ENCODE data around the gene DHRS3.
"Not testable (repeated sequence)": the region's sequence is repeated elsewhere in the genome, so short reads cannot be mapped to it uniquely, and the experiment has no call there.

Gene DHRS3

GRCh38 chr1:12531179-12531499, 86.9 kb downstream of the DHRS3 start:
- Histone ChIP-seq H3K9me3 (ENCODE audit: control insufficient read depth, insufficient read depth, low read depth, low read length) (no peaks in the 10 kb centered on the region), H3K4me3 (ENCODE audit: low read depth, low read length) (no peak overlapping the region), H3K9ac (ENCODE audit: low read length) (no peak overlapping the region), H3K27me3 (ENCODE audit: control insufficient read depth, insufficient read depth, low read length) (no peaks in the 10 kb centered on the region), H3K4me1 (ENCODE audit: control insufficient read depth, insufficient read depth, low read length) (peaks cover 5% of the 10 kb centered on the region; the same call in 1 of the 2 replicates), H3K36me3 (ENCODE audit: control insufficient read depth, insufficient read depth, low read length) (no peaks in the 10 kb centered on the region), H3K27ac (ENCODE audit: low read depth, low read length) (no peak overlapping the region)

GRCh38 chr1:12530462-12531178, 87.4 kb downstream of the DHRS3 start:
- peaks cover 5% of the 10 kb centered on the region; the same call in 1 of the 2 replicates for H3K4me1 ChIP-seq (ENCODE audit: control insufficient read depth, insufficient read depth, low read length)
- H3K36me3 ChIP-seq (ENCODE audit: control insufficient read depth, insufficient read depth, low read length): no peaks in the 10 kb centered on the region
- no peak overlapping the region for H3K27ac ChIP-seq (ENCODE audit: low read depth, low read length)
- no peak overlapping the region for H3K4me3 ChIP-seq (ENCODE audit: low read depth, low read length)
- H3K9me3 ChIP-seq (ENCODE audit: control insufficient read depth, insufficient read depth, low read depth, low read length): no peaks in the 10 kb centered on the region
- H3K27me3 ChIP-seq (ENCODE audit: control insufficient read depth, insufficient read depth, low read length): no peaks in the 10 kb centered on the region
- H3K9ac ChIP-seq (ENCODE audit: low read length): no peak overlapping the region

GRCh38 chr1:12529640-12530174, 88.3 kb downstream of the DHRS3 start:
- H3K4me3 ChIP-seq (ENCODE audit: low read depth, low read length): no peak overlapping the region
- H3K4me1 ChIP-seq (ENCODE audit: control insufficient read depth, insufficient read depth, low read length): peaks cover 5% of the 10 kb centered on the region; the same call in 1 of the 2 replicates
- H3K36me3 ChIP-seq (ENCODE audit: control insufficient read depth, insufficient read depth, low read length): no peaks in the 10 kb centered on the region
- H3K9ac ChIP-seq (ENCODE audit: low read length): no peak overlapping the region
- no peak overlapping the region for H3K27ac ChIP-seq (ENCODE audit: low read depth, low read length)
- H3K27me3 ChIP-seq (ENCODE audit: control insufficient read depth, insufficient read depth, low read length): no peaks in the 10 kb centered on the region
- H3K9me3 ChIP-seq (ENCODE audit: control insufficient read depth, insufficient read depth, low read depth, low read length): no peaks in the 10 kb centered on the region

GRCh38 chr1:12528021-12528852, 89.8 kb downstream of the DHRS3 start:
- H3K4me1 ChIP-seq (ENCODE audit: control insufficient read depth, insufficient read depth, low read length): peaks cover 5% of the 10 kb centered on the region; the same call in 1 of the 2 replicates
- no peak overlapping the region for H3K4me3 ChIP-seq (ENCODE audit: low read depth, low read length)
- no peaks in the 10 kb centered on the region for H3K9me3 ChIP-seq (ENCODE audit: control insufficient read depth, insufficient read depth, low read depth, low read length)
- H3K27ac ChIP-seq (ENCODE audit: low read depth, low read length): no peak overlapping the region
- H3K9ac ChIP-seq (ENCODE audit: low read length): no peak overlapping the region
- H3K36me3 ChIP-seq (ENCODE audit: control insufficient read depth, insufficient read depth, low read length): no peaks in the 10 kb centered on the region
- H3K27me3 ChIP-seq (ENCODE audit: control insufficient read depth, insufficient read depth, low read length): no peaks in the 10 kb centered on the region

- no peak overlapping the region for H3K9ac ChIP-seq (ENCODE audit: low read length)
- no peak overlapping the region for H3K27ac ChIP-seq (ENCODE audit: low read depth, low read length)
- H3K4me1 ChIP-seq (ENCODE audit: control insufficient read depth, insufficient read depth, low read length): peaks cover 5% of the 10 kb centered on the region; the same call in 1 of the 2 replicates
These were observed 90.4 kb downstream of the DHRS3 start for GRCh38 chr1:12527564-12527963.

GRCh38 chr1:12525311-12526181, 92.5 kb downstream of the DHRS3 start:
- Histone ChIP-seq H3K27ac (ENCODE audit: low read depth, low read length) (no peak overlapping the region), H3K27me3 (ENCODE audit: control insufficient read depth, insufficient read depth, low read length) (no peaks in the 10 kb centered on the region), H3K4me3 (ENCODE audit: low read depth, low read length) (no peak overlapping the region), H3K4me1 (ENCODE audit: control insufficient read depth, insufficient read depth, low read length) (peaks cover 5% of the 10 kb centered on the region; the same call in 1 of the 2 replicates), H3K36me3 (ENCODE audit: control insufficient read depth, insufficient read depth, low read length) (no peaks in the 10 kb centered on the region), H3K9ac (ENCODE audit: low read length) (no peak overlapping the region), H3K9me3 (ENCODE audit: control insufficient read depth, insufficient read depth, low read depth, low read length) (no peaks in the 10 kb centered on the region)

More at GRCh38 chr1:12527564-12527963, 90.4 kb downstream of the DHRS3 start:
- H3K9me3 ChIP-seq (ENCODE audit: control insufficient read depth, insufficient read depth, low read depth, low read length): no peaks in the 10 kb centered on the region
- no peak overlapping the region for H3K4me3 ChIP-seq (ENCODE audit: low read depth, low read length)
- no peaks in the 10 kb centered on the region for H3K27me3 ChIP-seq (ENCODE audit: control insufficient read depth, insufficient read depth, low read length)
- H3K36me3 ChIP-seq (ENCODE audit: control insufficient read depth, insufficient read depth, low read length): no peaks in the 10 kb centered on the region

GRCh38 chr1:12524266-12524665, 93.7 kb downstream of the DHRS3 start:
- no peak overlapping the region for H3K9ac ChIP-seq (ENCODE audit: low read length)
- no peak overlapping the region for H3K4me3 ChIP-seq (ENCODE audit: low read depth, low read length)
- H3K9me3 ChIP-seq (ENCODE audit: control insufficient read depth, insufficient read depth, low read depth, low read length): no peaks in the 10 kb centered on the region
- H3K27me3 ChIP-seq (ENCODE audit: control insufficient read depth, insufficient read depth, low read length): no peaks in the 10 kb centered on the region
- peaks cover 4% of the 10 kb centered on the region; the same call in 1 of the 2 replicates for H3K4me1 ChIP-seq (ENCODE audit: control insufficient read depth, insufficient read depth, low read length)
- no peaks in the 10 kb centered on the region for H3K36me3 ChIP-seq (ENCODE audit: control insufficient read depth, insufficient read depth, low read length)
- H3K27ac ChIP-seq (ENCODE audit: low read depth, low read length): no peak overlapping the region

- not testable (repeated sequence) for H3K4me1 ChIP-seq (ENCODE audit: control insufficient read depth, insufficient read depth, low read length)
These were observed 95.2 kb downstream of the DHRS3 start for GRCh38 chr1:12522780-12523179.

GRCh38 chr1:12521096-12521495, 96.9 kb downstream of the DHRS3 start:
- Histone ChIP-seq H3K4me3 (ENCODE audit: low read depth, low read length) (no peak overlapping the region), H3K9ac (ENCODE audit: low read length) (no peak overlapping the region), H3K36me3 (ENCODE audit: control insufficient read depth, insufficient read depth, low read length) (no peaks in the 10 kb centered on the region), H3K27ac (ENCODE audit: low read depth, low read length) (no peak overlapping the region), H3K4me1 (ENCODE audit: control insufficient read depth, insufficient read depth, low read length) (peaks cover 5% of the 10 kb centered on the region; the same call in 1 of the 2 replicates), H3K9me3 (ENCODE audit: control insufficient read depth, insufficient read depth, low read depth, low read length) (no peaks in the 10 kb centered on the region), H3K27me3 (ENCODE audit: control insufficient read depth, insufficient read depth, low read length) (no peaks in the 10 kb centered on the region)

More at GRCh38 chr1:12522780-12523179, 95.2 kb downstream of the DHRS3 start:
- H3K36me3 ChIP-seq (ENCODE audit: control insufficient read depth, insufficient read depth, low read length); H3K27me3 ChIP-seq (ENCODE audit: control insufficient read depth, insufficient read depth, low read length); H3K27ac ChIP-seq (ENCODE audit: low read depth, low read length); H3K9me3 ChIP-seq (ENCODE audit: control insufficient read depth, insufficient read depth, low read depth, low read length); H3K9ac ChIP-seq (ENCODE audit: low read length); H3K4me3 ChIP-seq (ENCODE audit: low read depth, low read length): not testable (repeated sequence)

- Histone ChIP-seq H3K36me3 (ENCODE audit: control insufficient read depth, insufficient read depth, low read length) (no peaks in the 10 kb centered on the region), H3K9me3 (ENCODE audit: control insufficient read depth, insufficient read depth, low read depth, low read length) (no peaks in the 10 kb centered on the region), H3K27ac (ENCODE audit: low read depth, low read length) (no peak overlapping the region), H3K4me1 (ENCODE audit: control insufficient read depth, insufficient read depth, low read length) (peaks cover 5% of the 10 kb centered on the region; the same call in 1 of the 2 replicates), H3K4me3 (ENCODE audit: low read depth, low read length) (no peak overlapping the region), H3K9ac (ENCODE audit: low read length) (no peak overlapping the region), H3K27me3 (ENCODE audit: control insufficient read depth, insufficient read depth, low read length) (no peaks in the 10 kb centered on the region)
These were observed 98.2 kb downstream of the DHRS3 start for GRCh38 chr1:12519693-12520364.

Measured in HUES6 (cell line).